ENCODE measurements around the gene SETD6.
"Not testable (repeated sequence)": the region's sequence is repeated elsewhere in the genome, so short reads cannot be mapped to it uniquely, and the experiment has no call there.

SETD6 gene

GRCh38 chr16:58515125-58515870 is at the start of gene SETD6:
SETD6 (plus strand) TSS chr16:58515517; CDS start chr16:58515538, 21 bp downstream.
- DNase-seq (ENCODE audit: low read depth in 4 of 4, low spot score in 1 of 4), result peak; percentile 47 to 74 (median 63)

- no peak for DNase-seq (ENCODE audit: low read depth in 4 of 4, low spot score in 1 of 4)
Observed at GRCh38 chr16:58465817-58466216, 49.5 kb upstream of the SETD6 start.

GRCh38 chr16:58466396-58466795 is 48.9 kb upstream of the SETD6 start:
- DNase-seq (ENCODE audit: low read depth in 4 of 4, low spot score in 1 of 4), result no peak

GRCh38 chr16:58467905-58468304 is 47.4 kb upstream of the SETD6 start:
- no peak for DNase-seq (ENCODE audit: low read depth in 4 of 4, low spot score in 1 of 4)

- DNase-seq (ENCODE audit: low read depth in 4 of 4, low spot score in 1 of 4), result no peak
Observed at GRCh38 chr16:58471209-58471975, 43.9 kb upstream of the SETD6 start.

- no peak for DNase-seq (ENCODE audit: low read depth in 4 of 4, low spot score in 1 of 4)
Observed at GRCh38 chr16:58472266-58472665, 43.1 kb upstream of the SETD6 start.

- no peak for DNase-seq (ENCODE audit: low read depth in 4 of 4, low spot score in 1 of 4)
Observed at GRCh38 chr16:58472827-58473226, 42.5 kb upstream of the SETD6 start.

GRCh38 chr16:58474296-58474695 is 41.0 kb upstream of the SETD6 start:
- DNase-seq (ENCODE audit: low read depth in 4 of 4, low spot score in 1 of 4), result no peak

- DNase-seq (ENCODE audit: low read depth in 4 of 4, low spot score in 1 of 4), result no peak
Observed at GRCh38 chr16:58475091-58475619, 40.2 kb upstream of the SETD6 start.

GRCh38 chr16:58476791-58477190 is 38.5 kb upstream of the SETD6 start:
- DNase-seq (ENCODE audit: low read depth in 4 of 4, low spot score in 1 of 4), result no peak

- DNase-seq (ENCODE audit: low read depth in 4 of 4, low spot score in 1 of 4), result no peak
Observed at GRCh38 chr16:58478427-58478826, 36.9 kb upstream of the SETD6 start.

GRCh38 chr16:58481226-58481869 is 34.0 kb upstream of the SETD6 start:
- no peak for DNase-seq (ENCODE audit: low read depth in 4 of 4, low spot score in 1 of 4)

- no peak for DNase-seq (ENCODE audit: low read depth in 4 of 4, low spot score in 1 of 4)
Observed at GRCh38 chr16:58481931-58482330, 33.4 kb upstream of the SETD6 start.

- no peak for DNase-seq (ENCODE audit: low read depth in 4 of 4, low spot score in 1 of 4)
Observed at GRCh38 chr16:58485184-58485887, 30.0 kb upstream of the SETD6 start.

GRCh38 chr16:58487566-58488351 is 27.6 kb upstream of the SETD6 start:
- DNase-seq (ENCODE audit: low read depth in 4 of 4, low spot score in 1 of 4), result peak; percentile 38 to 65 (median 62)

GRCh38 chr16:58488531-58488930 is 26.8 kb upstream of the SETD6 start:
- DNase-seq (ENCODE audit: low read depth in 4 of 4, low spot score in 1 of 4), result no peak

GRCh38 chr16:58490065-58490464 is 25.3 kb upstream of the SETD6 start:
- no peak for DNase-seq (ENCODE audit: low read depth in 4 of 4, low spot score in 1 of 4)

- DNase-seq (ENCODE audit: low read depth in 4 of 4, low spot score in 1 of 4), result not testable (repeated sequence)
Observed at GRCh38 chr16:58490539-58490938, 24.8 kb upstream of the SETD6 start.

GRCh38 chr16:58492066-58492465 is 23.3 kb upstream of the SETD6 start:
- DNase-seq (ENCODE audit: low read depth in 4 of 4, low spot score in 1 of 4), result no peak

- no peak for DNase-seq (ENCODE audit: low read depth in 4 of 4, low spot score in 1 of 4)
Observed at GRCh38 chr16:58492735-58493134, 22.6 kb upstream of the SETD6 start.

Measured in stimulated activated CD4-positive, alpha-beta T cell treated with anti-CD3 and anti-CD28 coated beads, Interleukin-1b, Interleukin-23, amount 100 ng/mL, for 24 hours (primary cell).